HG03442 (cell line): ENCODE measurements around the gene HDAC5.
A peak's percentile ranks its signal among the peaks of the same experiment; 100 is the strongest.
"Not testable (repeated sequence)": the region's sequence is repeated elsewhere in the genome, so short reads cannot be mapped to it uniquely, and the experiment has no call there.

Source experiments
- ATAC-seq: cut with Tn5 transposase; IDR thresholded peaks from one replicate; pipeline ENCODE4 v1.9.1; 2021; ENCODE audit warnings: mild to moderate bottlenecking, moderate library complexity; ENCODE audit not compliant: unreplicated experiment

The HDAC5 gene

DNA sequence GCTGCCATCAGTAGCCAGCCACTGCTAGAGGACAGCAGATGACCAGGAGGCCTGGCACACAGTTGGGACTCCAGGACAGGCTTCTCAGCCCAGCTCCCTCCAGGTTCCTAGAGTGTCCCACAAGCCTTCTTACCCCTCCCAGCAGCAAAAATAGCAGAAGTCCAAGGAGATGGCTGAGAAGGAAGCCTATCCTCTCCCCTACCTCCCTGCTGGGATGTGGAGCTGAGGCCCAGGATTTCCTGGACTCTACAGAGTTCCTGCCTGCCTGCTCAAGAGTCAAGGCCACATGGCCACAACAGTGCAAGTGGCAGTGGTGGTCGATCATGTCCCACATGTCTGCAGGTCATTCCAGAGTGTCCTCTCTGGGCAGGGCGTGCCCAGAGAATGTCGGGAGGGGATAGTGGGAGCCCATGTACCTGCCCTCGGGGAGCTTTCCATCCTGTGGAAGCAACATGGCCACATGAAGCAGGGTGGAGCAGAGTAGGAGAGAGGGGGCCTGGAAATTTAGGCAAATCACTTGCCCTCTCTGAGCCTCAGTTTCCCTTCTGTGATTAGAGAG, 10.6 kb upstream of the HDAC5 start:
- ATAC-seq = no peak

DNA sequence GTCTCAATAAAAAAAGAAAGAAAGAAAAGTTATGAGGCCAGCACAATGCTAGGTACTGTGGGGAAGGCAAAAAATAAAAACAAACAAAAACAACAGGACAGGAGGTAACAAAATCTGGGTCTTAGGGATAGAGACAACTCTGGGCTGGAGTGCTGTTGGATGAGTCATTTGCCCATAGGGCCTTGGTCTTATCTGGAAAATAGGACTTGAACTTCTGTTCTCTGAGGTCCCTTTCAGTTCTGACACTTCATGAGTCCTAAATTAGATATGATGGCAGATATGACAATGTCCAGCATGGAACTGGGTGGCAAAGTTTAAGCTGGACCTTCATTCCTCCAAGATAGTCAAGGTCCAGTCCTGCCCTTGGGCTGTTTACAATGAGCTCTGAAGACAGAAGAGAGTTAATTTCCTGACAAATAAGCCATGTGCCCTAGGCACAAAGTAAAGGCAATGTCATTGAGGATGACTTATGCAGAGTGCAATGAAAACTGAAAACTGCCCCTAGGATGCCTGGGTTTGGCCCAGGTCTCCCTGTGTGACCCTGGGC, 8.9 kb upstream of the HDAC5 start:
- ATAC-seq = no peak

DNA sequence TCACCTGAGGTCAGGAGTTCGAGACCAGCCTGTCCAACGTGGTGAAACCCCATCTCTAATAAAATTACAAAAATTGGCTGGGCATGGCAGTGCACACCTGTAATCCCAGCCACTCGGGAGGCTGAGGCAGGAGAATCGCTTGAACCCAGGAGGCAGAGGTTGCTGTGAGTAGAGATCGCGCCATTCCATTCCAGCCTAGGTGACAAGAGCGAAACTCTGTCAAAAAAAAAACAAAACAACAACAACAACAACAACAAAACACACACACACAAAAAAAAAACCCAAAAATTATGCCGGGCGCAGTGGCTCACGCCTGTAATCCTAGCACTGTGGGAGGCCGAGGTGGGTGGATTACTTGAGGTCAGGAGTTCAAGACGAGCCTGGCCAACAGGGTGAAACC, 7.9 kb upstream of the HDAC5 start:
- not testable (repeated sequence) for ATAC-seq

DNA sequence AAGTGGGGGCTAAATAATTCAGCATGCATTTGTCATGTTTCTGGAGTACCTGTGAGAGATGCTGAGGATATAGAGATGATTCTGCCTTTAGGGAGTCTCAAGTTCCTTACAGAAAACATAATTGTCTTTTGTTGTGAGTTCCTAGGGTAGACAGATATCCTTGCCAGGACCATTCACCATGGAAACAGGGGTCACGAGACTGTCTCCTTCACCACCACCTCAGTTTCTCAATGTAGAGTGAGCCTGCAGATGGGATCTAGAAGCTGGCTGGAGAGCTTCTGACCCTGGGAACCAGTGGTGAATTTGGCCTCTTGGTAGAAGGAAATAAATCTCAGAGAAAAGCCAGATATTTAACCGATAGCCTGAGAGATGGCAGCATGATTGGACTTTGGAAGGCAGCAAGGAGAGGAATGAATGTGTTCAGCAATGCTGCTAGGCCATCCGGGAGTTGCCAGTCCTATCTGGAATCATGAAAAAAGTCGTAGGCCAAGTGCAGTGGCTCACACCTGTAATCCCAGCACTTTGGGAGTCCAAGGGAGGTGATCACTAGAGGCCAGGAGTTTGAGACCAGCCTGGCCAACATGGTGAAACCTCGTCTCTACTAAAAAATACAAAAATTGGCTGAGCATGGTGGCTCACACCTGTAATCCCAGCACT, 7.4 kb upstream of the HDAC5 start:
- no peak for ATAC-seq

DNA sequence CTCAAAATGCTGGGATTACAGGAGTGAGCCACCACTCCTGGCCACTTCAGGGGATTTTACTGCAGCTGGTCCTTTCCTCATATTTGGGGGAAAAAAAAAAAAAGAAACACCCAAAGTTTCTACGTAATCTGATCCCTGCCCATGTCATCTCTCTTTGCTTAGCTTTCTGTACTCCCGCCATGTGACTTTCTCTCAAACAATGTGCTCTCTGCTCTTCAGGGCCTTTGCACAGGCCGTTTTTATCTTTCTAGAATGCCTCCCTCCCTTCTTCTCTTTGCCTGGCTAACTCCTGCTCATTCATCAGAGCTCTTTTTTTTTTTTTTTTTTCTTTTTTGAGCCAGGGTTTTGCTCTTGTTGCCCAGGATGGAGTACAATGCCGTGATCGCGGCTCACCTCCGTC, 4.9 kb upstream of the HDAC5 start:
- ATAC-seq = no peak

DNA sequence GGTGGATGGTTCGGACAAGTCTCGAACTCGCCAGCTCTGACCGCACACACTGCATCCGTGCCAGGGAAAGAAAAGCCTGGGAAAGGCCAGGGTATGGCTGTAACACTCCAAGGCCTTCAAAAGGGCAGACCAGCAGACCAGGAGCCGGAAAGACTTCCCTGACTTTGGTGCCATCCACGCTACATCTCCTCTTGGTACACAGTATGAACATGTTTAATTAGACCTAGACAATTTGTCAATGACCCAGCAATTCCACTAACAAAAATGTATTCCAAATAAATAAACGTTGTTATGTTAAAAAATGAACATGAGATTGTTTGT, 637 bp upstream of the HDAC5 start:
- ATAC-seq = no peak

DNA sequence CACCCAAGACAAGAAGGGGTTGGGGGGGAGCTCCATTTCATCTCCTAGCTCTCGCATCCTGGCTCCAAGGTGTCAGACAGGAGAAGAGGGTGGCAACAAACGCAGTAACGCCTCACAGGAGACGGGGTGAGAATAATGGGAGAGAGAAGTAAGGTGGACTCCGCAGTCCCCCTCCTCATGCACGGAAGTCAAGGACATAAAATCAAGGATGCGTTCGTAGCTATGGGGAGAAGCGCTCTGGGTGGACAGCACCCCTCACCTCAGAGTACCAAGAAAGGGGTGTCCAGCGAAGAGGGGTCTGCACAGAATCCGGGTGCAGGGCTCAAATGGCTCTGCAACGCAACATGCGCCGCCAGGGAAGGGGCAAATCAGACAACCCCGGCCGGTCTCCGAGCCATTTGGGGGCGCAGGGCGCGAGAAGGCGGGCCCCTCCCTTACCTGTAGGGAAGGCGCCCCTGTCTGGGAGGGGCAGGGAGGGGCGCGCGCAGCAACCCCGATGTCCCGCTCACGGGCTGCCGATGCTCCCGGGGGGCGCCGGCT, 555 bp downstream of the HDAC5 start:
- peak; percentile 26 for ATAC-seq

DNA sequence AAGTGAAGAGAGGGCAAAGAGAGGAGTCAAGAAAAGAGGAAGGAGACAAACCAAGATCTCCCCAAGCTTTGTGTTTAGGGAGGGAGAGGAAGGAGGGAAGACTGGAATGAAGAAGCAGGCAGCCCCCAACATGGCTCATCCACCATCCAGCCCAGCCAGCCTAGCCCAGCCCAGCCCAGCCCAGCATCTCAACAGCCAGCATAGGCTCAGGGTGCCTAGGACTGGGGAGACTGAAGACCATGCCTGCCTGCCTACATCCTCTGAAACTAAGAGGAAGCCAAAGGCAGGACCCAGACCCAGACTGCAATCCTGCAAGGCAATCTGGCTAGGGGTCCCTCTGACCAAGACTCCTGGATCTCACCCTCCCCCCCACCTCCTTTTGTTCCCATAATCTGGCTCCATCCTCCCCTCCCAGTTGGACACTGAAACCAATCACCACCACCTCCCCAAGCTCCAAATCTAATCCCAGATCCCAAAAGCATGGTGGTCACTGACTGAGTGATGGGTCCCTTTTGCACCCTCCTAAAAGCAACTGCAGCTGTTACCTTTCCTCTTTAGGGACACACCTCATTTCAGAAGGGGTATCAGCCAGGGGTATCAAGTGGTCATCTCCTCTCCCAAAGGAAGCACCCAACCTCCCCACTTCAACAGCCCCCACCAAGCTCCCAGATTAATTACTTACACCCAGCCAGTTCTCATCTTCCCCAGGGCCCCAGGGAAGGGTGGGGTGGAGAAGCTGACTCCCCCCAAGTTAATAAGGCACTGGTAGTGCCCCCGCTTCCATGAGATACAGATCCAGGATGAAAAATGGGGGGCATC, 1.2 kb downstream of the HDAC5 start:
- no peak for ATAC-seq

DNA sequence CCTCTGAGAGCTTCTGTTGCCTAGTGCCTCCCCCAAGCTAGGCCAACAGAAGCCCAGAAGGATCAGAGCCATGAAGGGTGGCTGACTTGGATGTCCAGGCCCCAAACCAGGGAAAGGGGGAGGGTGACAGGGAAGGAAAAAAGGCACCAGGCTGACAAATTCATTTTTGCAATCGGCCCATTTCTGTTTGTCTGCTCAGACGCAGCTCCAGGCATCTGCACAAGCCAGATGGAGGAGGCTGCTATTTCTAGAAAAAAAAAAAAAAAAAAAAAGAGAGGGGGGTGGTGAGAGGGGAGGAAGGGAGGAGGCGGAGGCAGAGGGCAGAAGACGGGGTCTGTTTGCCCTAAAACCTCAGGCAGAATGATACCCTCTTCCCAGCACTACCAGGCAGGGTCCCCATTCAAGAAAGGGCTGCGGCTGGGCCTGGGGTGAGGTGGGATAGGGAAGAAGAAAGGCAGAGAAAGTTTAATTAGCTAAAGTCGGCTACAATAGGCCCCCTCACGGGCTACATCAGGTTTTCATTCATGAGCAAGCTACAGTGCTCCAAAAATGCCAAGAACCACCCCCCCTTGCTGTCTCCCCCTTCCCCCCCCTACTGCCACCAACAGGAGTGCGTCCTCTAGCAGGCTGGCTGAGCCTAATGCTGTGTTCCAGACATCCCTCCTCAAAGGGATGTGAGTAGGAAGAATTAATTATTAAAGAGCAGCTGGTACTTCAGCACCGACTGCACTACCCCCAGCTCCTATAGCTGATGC, 2.4 kb downstream of the HDAC5 start:
- no peak for ATAC-seq

DNA sequence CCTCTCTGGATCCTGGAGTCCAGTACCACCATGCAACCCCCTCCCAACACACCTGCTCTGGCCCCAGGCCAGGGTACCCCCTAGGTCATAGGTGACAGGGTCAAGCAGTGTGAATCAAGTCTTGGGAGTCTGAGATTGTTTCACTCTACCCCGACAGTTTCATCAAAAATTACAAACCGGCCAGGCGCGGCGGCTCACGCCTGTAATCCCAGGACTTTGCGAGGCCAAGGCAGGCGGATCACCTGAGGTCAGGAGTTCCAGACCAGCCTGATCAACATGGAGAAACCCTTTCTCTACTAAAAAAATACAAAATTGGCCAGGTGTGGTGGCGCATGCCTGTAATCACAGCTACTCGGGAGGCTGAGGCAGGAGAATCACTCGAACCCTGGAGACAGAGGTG, 3.2 kb downstream of the HDAC5 start:
- not testable (repeated sequence) for ATAC-seq

DNA sequence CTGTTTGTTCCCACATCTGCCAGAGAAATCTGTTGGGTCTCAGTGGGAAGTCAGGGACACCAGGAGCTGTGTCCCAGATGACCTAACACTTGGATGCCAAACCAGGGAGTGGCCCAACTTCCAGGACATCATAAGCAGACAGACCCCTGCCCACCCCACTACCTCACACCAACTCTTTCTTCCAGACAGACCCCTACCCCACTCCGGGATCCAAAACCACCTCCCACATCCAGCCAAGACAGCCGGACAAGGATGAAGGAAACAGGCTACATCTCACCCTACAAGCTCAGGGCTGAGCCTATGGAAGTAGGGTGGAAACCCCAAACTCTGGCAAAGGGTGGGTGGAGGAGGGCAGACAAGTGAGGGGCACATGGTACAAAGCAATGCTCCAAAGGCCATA, 3.6 kb downstream of the HDAC5 start:
- ATAC-seq = no peak

DNA sequence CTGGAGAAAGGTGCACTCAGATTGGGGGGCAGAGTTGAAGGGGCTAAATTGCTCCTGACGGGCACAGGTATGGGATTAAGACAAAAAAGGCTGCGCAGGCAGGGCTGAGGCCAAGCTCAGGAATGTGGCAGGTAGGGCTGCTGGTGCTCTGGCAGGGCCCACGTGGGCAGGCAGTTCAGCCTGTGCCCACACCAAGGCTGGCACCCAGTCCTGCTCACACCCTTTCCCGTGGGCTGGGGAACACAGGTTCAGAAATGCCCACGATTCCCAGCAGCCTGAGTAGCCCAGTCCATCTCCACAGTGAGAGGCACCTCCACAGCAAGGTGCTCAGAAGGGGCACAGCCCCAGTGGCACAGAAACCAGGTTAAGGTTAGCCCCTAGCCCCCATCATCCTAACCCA, 4.4 kb downstream of the HDAC5 start:
- no peak for ATAC-seq

DNA sequence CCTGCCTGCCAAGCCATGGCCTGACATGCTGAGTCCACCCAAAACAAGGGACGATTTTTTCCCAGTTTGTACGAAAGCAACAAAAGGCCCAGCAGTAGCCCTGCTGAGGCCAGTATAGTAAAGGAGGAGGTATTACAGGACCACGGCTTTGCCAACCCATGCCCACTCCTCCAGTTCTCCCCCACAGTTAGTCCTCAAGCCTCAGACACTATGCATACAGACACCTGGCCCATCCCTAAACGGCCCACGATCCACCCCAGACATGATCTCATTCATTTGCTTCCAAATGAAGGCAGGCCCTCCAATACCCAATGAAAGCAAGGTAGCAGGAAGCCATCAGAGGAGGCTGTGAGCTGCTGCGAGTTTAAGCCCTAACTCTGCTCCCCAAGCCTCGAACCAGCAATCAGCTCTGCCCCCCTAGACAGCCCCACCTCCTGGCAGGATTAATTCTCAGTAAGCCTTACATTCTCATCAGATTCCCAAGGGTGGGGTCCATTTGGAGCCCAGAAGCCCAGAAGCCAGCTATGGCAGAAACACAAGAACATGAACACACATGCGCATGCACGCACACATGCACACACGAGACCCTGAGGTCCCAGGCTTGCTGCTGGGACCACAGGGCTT, 4.9 kb downstream of the HDAC5 start:
- no peak for ATAC-seq

DNA sequence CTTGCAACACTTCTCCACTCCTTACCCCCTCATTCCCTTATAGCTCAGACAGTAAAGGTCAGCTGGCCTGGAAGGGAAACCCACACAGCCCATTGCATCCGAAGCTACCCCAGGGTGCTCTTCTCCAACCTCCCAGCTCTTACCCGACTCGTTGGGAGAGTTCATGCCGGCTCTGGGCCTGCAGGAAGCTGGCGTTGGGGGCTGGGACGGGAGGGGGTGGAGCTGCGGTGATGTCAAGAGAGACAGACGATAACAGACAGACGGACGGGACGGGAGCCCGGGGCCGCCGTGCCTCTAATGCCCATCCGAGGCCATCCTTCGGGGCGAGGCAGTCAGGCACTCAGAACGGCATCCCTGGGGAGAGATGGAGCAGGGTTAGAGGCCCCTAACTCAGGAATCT, 6.1 kb downstream of the HDAC5 start:
- no peak for ATAC-seq

DNA sequence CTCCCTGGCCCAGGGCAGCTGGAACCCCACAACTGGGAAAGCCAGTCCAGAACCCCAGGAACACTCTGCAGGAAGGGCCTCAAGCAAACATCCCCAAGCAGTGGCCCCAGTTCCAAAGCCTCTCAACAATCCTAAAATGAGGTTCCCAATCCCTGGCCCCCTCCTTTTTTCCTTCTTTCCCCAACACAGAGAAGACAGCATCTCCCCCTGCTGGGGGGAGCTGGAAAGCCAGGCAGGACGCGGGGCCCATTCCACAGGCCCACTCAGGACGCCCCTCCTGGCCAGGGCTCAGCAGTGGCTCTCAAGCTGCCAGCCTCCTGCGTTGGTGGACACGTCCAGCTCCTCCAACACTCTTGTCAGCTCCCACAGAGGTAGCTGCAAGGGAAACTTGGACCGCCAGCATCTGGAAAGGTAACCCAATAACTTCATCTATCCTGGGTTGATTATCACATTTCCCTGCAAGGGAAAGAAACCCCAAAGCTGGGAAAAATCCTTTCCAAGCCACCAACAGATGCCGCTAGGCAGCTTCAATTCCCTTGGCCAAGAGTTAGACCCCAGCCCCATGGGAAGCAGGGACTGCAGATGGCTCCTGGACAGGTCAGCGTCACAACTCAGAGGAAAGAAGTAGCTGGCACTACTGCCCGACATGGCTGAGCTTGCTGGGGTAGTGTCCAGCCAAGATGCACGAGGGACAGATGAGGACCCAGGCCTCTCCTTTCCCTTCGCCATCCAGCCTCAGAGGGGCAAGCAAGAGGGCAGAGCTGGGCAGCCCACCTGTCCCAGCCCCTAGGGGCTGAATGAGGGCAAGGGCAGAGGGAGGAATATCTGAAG, 7.6 kb downstream of the HDAC5 start:
- no peak for ATAC-seq

DNA sequence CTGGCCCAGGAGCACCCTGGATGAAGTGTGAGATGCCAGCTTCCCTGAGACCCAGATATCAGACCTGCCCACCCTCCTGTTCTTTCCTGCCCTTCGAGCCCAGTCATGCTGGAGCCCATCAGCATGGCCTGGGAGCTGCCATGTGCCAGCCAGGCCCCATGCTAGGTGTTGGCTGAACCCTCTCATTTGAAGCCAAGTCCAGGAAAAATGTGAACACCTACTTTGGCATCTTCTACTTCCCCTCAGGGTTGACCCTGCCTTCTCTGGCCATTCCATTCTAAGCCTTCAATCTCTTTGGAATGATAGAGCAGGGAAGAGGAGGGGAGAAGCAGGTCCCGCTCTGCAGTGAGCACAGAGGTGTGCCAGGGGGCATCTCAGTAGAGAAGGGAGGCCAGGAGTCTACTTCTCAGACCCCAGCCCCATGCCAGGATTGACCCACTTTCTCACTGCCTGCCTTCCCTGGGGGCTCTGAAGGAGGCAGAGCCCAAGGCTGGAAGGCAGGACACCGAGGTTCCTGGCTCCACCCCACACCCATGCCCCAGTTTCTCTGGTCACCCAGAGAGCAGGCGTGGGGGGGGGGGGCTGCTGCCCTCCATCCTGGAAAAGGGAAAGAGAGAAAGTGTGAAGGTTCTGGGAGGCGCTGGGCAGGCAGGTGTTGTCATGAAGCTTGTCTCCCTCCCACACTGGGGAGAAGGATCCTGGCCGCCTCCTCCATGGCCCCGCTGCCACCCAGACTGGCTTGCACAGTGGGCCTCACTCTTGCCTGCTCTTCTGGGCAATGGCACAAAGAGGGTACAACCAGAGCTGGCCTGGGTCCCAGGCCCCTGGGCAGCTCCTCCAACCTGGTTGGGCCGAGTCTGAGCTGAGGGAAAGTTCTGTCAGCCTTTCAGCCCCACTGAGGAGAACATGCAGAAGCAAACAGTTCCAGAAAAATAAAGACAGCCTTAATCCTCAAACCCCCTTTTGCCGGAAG, 9.3 kb downstream of the HDAC5 start:
- ATAC-seq = no peak

DNA sequence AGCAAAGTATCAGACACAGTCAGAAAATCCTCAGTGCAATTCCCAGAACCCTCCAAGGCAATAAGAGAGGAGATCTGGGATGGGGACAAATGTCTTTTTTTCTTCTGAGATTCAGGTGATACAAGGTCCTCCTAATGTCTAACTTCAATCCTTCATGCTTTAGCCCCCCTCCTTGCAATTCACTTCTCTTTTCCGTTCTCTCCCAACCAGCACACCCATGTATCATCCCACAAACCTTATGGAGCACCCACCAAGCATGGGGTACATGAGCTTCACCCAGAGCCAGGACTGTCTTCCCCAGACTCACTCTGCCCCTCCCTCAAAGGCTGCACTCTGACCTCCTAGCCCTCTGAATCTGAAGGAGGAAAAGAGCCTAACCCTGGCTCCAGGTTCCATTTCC, 10.1 kb downstream of the HDAC5 start:
- ATAC-seq = no peak
